Measurements from ENCODE around the gene MTREX.
"Not testable (repeated sequence)": the region's sequence is repeated elsewhere in the genome, so short reads cannot be mapped to it uniquely, and the experiment has no call there.

The MTREX gene

DNA sequence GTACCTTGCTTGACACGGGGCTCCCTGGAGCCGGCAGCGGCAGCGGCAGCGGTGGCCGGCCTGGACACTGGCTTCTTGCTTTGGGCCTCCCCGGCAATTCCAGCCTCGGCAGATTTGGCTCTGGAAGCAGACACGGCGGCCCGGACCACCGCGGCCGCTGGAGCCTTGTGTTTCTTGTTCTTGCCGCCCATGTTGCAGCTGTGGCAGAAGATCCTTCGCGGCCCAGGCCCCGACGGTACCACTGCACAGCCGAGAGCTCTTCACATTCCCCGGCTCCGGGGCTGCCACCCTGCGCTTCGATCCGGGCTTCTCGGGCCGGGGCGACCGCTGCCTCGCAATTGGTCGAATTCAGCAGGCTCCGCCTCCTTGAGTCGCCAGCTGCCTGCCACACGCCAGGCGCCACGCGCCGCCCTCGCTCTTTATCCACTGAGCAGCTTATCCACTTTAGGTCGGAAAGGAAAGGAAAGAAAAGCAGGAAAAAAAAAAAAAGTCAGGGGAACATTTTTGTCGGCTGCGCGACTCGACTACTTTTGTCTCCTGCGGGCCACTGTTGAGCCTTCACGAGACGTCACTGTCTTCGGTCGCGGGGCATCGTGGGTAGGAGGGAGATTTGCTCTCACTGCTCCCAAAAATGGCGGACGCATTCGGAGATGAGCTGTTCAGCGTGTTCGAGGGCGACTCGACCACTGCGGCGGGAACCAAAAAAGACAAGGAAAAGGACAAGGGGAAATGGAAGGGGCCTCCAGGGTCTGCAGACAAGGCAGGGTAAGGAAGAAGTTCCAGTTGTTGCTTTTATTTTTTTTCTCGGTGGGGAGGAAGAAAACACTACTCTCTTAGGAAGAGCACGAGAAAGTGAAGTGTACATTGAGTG lies at the start of gene MTREX, which contains the start of gene DHX29:
MTREX (plus strand) TSS at position 607 of the 871 bp plus-strand sequence; CDS start at position 632, 25 bp downstream.
DHX29 (minus strand) TSS at position 312 of the 871 bp plus-strand sequence; CDS start at position 191, 121 bp downstream.
- peak; percentile 90 for DNase-seq

DNA sequence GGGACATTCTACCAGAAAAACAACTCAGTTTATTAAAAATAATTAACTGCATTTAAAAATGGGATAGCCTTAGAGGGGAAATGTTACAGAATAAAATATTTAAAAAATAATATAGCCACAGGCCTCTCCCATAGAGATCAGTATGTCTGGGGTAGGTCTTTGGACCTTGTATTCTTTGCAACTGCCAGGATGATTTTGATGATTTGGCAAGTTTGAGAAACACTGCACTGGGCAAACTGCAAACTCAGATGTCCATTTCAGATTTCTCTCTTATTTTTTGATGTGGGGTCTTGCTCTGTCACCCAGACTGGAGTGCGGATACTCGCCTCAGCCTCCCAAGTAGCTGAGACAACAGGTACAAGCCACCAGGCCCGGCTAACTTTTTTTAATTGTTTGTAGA lies 49.5 kb upstream of the MTREX start:
- DNase-seq, result no peak

DNA sequence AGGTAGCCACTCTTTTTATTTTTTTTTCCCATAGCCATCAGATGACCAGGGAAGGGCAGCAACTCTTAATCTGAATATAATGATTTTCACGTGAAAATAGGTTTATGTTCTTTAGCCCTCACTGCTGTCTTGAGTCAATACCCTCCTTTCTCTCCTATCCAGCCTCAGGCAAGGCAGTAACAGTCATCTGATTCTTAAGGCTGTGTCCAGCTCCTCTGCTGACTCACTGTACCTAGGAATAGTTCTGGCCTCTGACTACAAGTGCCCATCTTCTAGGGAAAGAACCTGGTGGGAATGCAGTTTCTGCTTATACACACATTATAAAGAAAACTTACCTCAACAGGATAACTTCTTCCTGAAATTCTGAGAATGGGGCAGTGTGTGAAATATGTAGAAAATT lies 31.0 kb upstream of the MTREX start:
- DNase-seq, result no peak

DNA sequence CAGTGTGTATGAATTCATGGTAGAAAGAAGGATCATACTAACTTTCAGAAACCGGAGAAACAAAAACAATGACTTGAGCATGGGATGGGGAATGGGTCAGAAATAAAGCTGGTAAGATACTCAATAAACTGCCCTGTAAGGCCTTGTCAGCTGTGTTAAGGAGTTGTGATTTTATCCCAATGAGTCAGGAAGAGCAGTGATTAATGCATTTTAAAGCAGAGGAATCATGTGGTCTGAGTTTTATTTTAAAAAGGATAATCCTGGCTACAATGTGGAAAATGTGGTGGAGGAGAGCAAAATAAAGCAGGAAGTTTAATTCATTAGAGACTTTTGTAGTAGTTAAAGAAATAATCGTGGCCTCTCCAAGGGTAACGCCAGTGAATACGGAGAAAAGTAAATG lies 29.0 kb upstream of the MTREX start:
- peak; percentile 54 for DNase-seq

DNA sequence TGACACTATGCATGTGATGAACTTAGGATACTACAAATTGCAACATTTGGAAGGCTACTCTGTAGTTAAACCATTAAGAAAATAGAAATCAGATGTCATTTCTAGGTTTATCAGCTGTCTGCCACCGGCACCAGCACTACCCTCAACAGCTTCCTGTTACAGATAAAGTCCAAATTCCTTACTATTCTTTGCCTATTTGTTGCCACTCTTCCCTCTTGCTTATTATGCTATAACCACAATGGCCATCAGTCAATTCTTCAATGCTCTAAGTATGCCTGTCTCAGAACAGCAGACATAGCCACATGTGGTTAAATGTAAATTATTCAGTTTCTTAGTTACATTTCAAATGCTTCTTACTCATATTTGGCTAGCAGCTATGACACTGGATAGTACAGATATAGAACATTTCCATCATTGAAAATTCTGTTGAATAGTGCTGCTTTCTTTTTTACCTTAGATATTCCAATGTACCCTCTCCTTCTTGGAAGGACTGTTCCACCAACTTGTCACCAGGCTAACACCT lies 21.3 kb upstream of the MTREX start:
- DNase-seq, result no peak

DNA sequence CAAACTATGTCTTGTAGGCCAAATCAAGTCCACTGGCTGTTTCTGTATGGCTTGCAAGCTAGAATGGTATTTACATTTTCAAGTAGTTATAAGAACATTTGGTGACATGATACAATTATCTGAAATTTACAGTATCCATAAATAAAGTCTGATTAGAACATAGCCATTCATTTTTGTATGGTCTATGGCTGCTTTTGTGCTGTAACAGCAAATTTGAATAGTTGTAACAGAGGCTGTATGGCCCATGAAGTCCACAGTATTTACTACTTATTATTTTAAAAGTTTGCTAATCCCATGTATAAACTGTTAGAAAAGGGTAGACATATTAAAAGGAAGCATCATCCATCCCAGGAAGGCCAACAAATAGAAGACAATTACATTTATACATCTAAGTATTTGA lies 18.0 kb upstream of the MTREX start:
- no peak for DNase-seq

DNA sequence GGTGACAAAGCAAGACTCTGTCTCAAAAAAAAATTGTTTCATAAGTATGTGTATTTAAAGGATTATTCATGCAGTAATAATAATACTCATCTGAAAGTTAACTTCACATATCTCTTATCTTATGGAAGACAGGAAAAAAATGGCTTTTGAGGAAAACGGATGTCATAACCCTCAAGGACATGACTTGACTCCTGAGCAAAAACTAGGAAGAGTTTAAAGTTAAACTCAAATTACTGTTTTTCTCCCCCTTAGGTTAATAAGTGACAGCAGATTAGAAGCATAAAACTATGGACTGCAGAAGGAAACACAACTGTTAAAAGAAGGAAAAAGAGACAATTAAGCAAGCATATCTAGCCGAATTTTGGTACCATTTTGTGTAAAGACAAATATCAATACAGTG lies 16.8 kb upstream of the MTREX start:
- DNase-seq, result no peak

DNA sequence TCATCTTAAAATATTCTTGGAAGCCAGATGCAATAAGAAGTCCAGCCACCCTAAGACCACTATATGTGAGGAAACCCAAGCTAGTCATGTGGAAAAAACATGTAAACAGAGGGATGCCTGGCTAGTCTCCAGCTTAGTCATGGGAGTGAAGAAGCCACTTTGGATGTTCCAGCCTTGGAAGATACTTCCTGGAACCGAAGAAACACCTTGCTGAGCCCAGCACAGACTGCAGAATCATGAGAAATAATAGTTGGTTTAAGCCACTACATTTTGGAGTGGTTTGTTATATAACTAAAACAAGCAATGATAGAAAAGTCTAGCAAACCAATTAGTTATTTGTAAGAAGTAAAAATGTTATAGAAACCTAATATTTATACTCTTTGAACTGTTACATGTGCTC lies 12.9 kb upstream of the MTREX start:
- no peak for DNase-seq

DNA sequence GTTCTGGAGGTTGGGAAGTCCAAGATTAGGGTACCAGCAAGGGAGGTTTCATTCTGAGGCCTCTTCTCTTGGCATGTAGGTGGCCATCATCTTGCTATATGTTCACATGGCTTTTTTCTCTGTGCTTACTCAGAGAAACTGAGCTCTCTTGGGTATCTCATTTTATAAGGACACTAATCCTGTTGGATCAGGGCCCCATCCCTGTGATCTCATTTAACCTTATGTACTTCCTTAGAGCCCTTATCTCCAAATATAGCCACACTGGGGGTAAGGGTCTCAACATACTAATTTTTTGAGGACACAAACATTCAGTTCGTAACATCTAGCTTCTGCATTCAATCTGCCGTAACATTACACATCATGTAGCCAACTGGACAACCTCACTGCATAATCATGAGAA lies 6.9 kb upstream of the MTREX start:
- no peak for DNase-seq

DNA sequence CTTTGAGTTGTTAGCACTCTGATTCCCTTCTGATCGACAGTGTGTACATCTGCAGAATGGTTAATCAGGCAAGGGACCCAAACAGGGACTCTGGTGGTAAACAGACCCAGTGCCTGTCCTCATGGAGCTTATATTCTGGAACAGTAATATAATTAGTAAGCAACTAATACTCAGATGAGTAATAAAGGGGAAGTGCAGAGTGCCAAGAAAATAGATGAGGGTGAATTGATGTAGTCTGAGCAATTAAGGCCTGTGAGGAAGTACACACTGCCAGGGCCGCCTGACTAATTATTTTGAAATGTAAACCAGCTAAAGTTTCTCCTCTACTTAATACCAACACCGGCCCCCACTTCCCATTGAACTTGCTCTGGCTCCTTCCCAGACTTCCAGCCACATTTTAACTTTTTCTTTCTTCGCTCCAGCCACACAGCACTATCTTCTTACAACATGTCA lies 4.5 kb upstream of the MTREX start:
- DNase-seq, result peak; percentile 89

DNA sequence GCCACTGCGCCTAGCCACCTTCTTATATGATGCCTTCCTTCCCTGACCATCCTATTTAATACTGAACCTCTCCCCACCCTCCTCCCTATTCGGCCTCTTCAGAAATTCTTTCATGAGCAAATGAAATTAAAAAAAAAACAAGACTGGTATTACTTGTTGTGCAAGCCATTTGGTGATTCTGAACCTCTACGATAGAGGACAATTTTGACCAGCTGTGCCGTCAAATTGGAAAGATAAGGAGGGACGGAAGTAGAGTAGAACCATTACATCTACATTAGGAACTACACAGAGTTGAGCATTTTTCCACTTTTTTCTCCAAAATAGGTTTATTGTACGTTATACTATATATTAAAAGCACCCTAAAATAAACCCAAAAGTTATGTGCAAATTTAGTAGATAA lies 3.2 kb upstream of the MTREX start:
- no peak for DNase-seq

DNA sequence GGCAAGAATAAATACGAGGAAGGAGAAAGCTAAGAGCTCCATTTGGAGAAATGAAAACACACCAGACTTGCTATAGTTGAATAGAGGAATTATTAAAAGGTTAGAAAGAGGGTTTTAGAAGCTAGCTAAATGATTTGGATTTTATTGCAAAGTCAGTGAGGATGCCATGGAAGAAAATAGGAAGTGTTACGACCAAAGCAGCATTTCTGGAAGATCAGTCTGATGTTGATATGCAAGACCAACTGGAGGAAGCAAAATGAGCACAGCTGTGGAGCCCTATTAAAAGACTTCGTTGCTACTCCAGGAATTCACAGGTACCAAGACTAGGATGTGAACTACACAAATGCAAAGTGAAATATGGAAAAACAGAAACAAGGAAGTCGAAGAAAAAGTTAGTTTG lies 2.4 kb upstream of the MTREX start:
- no peak for DNase-seq

DNA sequence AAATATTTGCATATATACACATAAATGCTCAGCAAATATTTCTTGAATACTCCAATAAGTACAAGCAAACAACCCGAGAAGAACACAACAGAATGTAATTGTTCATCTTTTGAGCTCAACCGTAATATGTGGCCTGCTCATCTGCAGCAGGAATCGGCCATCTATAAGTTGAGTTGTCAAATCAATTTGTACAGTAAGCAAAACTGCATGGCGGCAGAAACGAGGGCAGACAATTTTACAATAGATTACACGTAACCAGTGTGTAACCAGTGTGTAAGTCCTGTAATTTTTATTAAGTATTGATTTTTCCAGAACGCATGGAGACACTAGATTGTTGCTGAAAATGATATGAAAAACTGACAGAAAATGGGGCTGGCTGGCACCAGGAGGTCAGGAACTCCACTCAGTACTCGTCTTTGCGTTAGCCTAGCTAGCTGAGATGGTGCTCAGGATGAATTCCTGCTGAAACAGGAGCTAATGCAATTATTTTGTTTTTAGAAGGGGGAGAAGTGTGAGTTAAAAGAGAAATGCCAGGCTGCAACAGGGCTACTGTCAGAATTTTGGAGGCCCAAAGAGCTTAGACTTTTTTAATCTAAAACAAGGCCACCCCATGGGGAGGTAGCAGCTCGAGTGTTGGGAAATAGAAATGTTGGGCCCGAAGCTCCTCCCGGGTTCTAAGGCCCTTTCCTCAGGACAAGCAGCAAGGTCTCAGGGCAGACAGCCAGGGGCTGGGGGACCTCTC lies 977 bp upstream of the MTREX start:
- no peak for DNase-seq

DNA sequence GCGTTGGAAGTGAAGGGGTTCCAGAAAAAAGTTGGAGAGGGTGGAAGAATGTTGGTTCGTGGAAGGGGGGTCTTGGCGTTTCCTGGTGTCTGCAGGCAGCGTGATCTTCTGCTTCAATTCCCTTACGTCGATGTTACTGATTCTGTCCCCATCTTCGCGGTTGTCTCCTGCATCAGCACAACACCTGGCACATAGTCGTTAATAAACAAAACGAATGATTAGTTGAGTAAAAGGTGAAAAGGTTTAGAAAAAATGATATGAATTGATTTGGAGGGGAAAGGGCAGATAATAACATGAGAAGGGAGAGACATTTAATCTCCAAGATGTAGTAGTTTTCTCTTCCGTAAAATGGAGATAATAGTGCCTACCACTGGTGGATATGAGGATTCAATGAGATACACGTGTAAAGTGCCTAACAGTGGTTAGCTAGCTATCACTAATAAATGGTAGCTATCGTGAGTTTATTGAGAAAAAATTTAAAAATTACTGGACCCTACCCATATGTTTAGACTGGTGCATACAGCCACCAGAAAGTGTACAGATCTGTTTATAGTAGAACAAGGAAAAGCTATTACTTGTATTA lies 556 bp downstream of the MTREX start:
- peak; percentile 5 for DNase-seq

DNA sequence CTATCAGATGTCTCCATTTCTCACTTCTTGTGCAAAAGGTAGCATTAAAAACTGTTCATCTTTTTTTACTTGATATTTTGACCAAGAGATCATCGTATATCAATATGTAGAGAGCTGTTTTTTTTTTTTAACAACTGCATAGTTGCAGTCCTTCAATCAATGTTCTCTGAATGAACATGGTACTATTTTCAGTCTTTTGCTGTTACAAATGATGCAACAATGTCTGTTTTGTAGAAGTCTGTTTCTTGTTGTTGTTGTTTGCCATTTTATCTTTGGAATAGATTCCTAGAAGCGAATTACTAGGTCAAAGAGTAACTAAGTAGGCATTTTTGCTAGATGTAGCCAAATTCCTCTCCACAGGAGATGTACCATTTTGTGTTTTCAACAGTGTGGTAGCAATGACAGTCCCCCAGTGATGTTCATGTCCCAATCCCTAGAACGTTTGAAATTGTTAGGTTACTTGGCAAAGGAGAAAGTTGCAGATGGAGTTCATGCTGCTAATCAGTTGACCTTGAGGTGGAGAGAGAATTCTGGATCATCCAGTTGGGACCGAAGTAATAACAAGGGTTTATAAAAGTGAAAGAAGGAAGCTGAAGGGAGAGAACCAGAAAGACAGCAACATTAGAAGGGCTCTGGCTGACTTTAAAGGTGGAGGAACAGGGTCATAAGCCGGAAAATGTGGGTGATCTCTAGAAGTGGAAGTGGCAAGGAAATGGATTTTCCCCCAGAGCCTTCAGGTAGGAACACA lies 6.3 kb downstream of the MTREX start:
- no peak for DNase-seq

DNA sequence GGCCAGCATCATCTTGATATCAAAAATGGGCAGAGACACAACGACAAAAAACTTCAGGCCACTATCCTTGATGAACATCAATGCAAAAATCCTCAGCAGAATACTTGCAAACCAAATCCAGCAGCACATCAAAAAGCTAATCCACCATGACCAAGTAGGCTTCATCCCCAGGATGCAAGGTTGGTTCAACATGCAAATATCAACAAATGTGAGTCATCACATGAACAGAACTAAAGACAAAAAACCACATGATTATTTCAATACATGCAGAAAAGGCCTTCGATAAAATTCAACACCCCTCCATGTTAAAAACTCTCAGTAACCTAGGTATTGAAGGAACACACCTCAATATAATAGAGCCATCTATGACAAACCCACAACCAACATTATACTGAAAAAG lies 8.5 kb downstream of the MTREX start:
- no peak for DNase-seq

DNA sequence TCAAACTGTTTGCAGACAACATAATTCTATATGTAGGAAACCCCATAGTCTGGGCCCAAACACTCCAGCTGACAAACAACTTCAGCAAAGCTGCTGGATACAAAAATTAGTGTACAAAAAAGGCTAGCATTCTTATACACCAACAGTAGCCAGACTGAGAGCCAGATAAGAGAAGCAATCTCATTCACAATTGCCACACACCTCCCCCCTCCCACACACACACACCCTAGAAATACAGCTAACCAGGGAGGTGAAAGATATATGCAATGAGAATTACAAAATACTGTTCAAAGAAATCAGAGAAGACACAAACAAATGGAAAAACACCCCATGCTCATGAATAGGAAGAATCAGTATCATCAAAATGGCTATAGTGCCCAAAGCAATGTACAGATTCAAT lies 9.0 kb downstream of the MTREX start:
- no peak for DNase-seq

DNA sequence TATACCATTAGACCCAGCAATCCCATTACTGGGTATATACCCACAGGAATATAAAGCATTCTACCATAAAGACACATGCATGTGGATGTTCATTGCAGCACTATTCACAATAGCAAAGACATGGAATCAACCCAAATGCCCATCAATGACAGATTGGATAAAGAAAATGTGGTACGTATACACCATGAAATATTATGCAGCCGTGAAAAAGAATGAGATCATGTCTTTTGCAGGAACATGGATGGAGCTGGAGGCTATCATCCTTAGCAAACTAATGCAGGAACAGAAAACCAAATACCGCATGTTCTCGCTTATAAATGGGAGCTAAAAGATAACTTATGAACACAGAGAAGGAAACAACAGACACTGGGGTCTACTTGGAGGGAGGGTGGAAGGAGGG lies 10.4 kb downstream of the MTREX start:
- DNase-seq, result not testable (repeated sequence)

DNA sequence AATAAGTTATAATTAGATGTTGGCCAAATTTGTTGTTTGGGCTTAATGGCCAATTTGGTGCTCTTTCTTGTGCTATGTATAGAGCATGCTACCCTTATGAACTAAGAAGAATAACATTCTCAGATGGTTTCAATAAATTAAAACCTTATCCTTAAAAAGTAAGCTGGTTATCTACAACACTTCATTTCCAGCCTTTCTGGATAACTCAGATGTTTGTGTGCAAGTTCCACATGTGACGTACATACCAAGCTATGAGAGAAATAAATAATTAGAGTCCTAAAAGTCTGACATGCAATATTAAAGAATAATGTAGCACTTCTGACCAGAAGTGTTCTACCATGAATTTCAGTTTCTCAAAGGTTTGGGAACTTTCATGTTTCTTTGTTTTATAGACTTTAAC lies 11.7 kb downstream of the MTREX start:
- DNase-seq, result peak; percentile 23

DNA sequence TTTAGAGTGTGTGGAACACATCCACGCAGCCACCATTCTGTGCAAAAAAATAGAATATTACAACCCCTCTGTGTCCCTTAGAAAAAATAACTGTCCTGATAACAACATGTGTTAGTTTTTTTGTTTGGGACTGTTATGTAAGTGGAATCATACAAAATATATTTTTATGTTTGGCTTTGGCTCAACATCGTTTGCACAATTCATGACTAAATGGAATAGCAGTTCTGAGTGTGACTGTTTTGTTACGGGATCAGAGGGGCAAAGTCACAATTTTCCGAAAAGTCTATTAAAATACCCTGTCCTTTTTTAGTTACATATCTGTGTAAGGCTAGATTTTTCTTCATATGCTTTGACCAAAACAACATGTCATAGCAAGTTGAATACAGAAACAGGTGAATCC lies 12.8 kb downstream of the MTREX start:
- no peak for DNase-seq

DNA sequence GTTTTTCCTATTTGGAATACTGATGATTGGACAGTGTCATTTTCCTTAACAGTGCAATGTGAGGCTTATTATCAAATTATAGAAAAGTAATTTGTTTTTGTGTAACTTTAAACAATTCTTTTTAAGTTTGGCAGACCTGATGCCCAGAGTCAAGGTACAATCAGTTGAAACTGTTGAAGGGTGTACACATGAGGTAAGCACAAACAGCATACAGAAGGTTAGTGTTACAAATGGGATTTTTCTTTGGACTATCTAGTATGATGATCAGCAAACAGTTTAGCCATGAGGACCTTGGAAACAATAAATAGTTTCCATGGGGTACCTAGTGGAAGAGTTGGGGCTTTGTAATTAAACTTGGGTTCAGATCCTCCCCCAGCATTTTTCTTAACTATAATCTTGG lies 16.2 kb downstream of the MTREX start:
- no peak for DNase-seq

DNA sequence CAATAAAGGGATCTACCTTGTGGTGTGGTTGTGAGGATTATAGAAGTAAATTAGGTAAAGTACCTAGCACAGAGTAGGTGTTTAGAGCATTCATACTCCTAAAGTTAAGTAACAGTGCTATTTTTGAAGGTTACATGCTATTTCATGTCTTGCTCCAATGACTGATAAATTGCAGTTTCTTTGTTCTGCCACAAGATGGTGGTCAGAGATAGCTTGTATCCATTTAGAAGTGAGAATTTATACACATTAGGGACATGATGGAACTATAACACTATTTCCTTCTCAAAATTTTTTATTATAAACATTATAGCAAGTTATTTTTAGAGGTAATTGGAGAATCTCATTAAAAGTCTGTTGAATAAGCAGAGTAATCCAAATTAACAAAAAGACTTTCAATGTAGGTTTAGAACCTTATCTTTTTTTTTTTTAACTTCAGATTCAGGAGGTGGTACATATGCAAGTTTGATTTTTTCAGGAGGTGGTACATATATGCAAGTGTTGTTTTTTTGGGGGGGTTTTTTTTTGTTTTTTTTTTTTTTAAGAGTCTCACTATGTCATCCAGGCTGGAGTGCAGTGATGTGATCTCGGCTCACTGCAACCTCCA lies 17.1 kb downstream of the MTREX start:
- DNase-seq, result peak; percentile 58

Data from fibroblast of upper back skin (primary cell).